Measurements from ENCODE around the gene CFAP97D1. TPM values are rescaled to one million over a fixed set of nuclear protein-coding genes. Genes with fewer than 3 reads are reported as not detected.
A peak's percentile ranks its signal among the peaks of the same experiment; 100 is the strongest.

The CFAP97D1 gene
- total and polyA plus RNA-seq, 2 donors (not counting 1 experiment from before 2014, with no cell fraction given) = 0.01 TPM; not detected in 1

- Mint-ChIP-seq H3K4me3 (no peak overlapping the region), H3K27me3 (peaks cover 24% of the 10 kb centered on the region), H3K27ac (no peak overlapping the region), H3K9me3 (ENCODE audit: insufficient read depth) (no peaks in the 10 kb centered on the region), H3K4me1 (no peaks in the 10 kb centered on the region)
- CTCF ChIA-PET = interaction anchor here (0.5 to 16.1 kb wide), 19 partner anchors 10 to 368 kb away, joined by 3 to 524 read pairs (median 3); partner anchors contain the start of gene DUSP3
- Histone ChIP-seq H3K4me3 (ENCODE audit: control extremely low read depth in 1 of 5, extremely low read depth in 1 of 5, insufficient read depth in 1 of 5, low read depth in 2 of 5, low read length in 4 of 5) (no peak overlapping the region), H3K9me3 (ENCODE audit: control extremely low read depth in 1 of 3, control insufficient read depth in 2 of 3, insufficient read depth in 1 of 3, low read length in 2 of 3) (no peaks in the 10 kb centered on the region), H2AFZ (ENCODE audit: insufficient read depth, low read depth, low read length, poor library complexity, severe bottlenecking) (no peak overlapping the region), H4K20me1 (ENCODE audit: control insufficient read depth, insufficient read depth, low read length, poor library complexity, severe bottlenecking) (no peaks in the 10 kb centered on the region), H3K79me2 (ENCODE audit: control insufficient read depth, insufficient read depth, low read length) (no peaks in the 10 kb centered on the region), H3K36me3 (replicated peaks in 1 of 2; ENCODE audit: control extremely low read depth in 1 of 2, control insufficient read depth in 1 of 2, extremely low read depth in 1 of 2, insufficient read depth in 2 of 2, low read length in 1 of 2) (no peaks in the 10 kb centered on the region), H3K9ac (ENCODE audit: low read length) (no peak overlapping the region), H3K27ac (ENCODE audit: low read length in 2 of 2) (no peak overlapping the region), H3K4me1 (ENCODE audit: control insufficient read depth in 2 of 2, insufficient read depth in 2 of 2, low read length in 2 of 2) (peaks cover 0 to 3% of the 10 kb centered on the region in 2 donors), H3K4me2 (replicated peaks; ENCODE audit: low read depth, low read length, poor library complexity, severe bottlenecking) (no peak overlapping the region), H3K27me3 (replicated peaks in 1 of 4; ENCODE audit: control extremely low read depth in 1 of 4, control insufficient read depth in 3 of 4, insufficient read depth in 4 of 4, low read length in 3 of 4) (peaks cover 0 to 22% (median 6%) of the 10 kb centered on the region in 4 experiments)
- 15% methylated on average over 6 of the region's 10 CpGs for WGBS (ENCODE audit: insufficient coverage)
- intact Hi-C loops (cut with micrococcal nuclease) = loop anchor here (1.0 kb wide), 1 partner anchor 184 kb away; no protein-coding TSS in a partner anchor
- peak; percentile 87 for DNase-seq
- POLR2A ChIA-PET = interaction anchor here (0.9 kb wide), 1 partner anchor 65 kb away, joined by 3 read pairs; no protein-coding TSS in a partner anchor
- ATAC-seq (ENCODE audit: low read depth) = peak; percentile 98
- TF ChIP-seq EZH2 (IDR thresholded peaks at IDR 0.05; ENCODE audit: borderline replicate concordance, insufficient read depth, low read depth, low read length, poor library complexity, severe bottlenecking) = no peak
- TF ChIP-seq, protein P1, sequence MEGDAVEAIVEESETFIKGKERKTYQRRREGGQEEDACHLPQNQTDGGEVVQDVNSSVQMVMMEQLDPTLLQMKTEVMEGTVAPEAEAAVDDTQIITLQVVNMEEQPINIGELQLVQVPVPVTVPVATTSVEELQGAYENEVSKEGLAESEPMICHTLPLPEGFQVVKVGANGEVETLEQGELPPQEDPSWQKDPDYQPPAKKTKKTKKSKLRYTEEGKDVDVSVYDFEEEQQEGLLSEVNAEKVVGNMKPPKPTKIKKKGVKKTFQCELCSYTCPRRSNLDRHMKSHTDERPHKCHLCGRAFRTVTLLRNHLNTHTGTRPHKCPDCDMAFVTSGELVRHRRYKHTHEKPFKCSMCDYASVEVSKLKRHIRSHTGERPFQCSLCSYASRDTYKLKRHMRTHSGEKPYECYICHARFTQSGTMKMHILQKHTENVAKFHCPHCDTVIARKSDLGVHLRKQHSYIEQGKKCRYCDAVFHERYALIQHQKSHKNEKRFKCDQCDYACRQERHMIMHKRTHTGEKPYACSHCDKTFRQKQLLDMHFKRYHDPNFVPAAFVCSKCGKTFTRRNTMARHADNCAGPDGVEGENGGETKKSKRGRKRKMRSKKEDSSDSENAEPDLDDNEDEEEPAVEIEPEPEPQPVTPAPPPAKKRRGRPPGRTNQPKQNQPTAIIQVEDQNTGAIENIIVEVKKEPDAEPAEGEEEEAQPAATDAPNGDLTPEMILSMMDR (IDR thresholded peaks at IDR 0.05) = peak; percentile 96
Measured at GRCh38 chr17:43760254-43760852, 19.9 kb upstream of the CFAP97D1 start.

GRCh38 chr17:43766413-43767052, 13.7 kb upstream of the CFAP97D1 start:
- intact Hi-C loops (cut with micrococcal nuclease) = no loop called here
- no peaks in the 10 kb centered on the region for H4K20me1 ChIP-seq (ENCODE audit: control insufficient read depth, insufficient read depth, low read length, poor library complexity, severe bottlenecking)

More at GRCh38 chr17:43766413-43767052, 13.7 kb upstream of the CFAP97D1 start:
- H3K9me3 Mint-ChIP-seq (ENCODE audit: insufficient read depth) = no peaks in the 10 kb centered on the region
- no peak overlapping the region for H3K4me3 Mint-ChIP-seq
- Histone ChIP-seq H3K9ac (ENCODE audit: low read length) (no peak overlapping the region), H3K36me3 (replicated peaks in 1 of 2; ENCODE audit: control extremely low read depth in 1 of 2, control insufficient read depth in 1 of 2, extremely low read depth in 1 of 2, insufficient read depth in 2 of 2, low read length in 1 of 2) (no peaks in the 10 kb centered on the region), H3K9me3 (ENCODE audit: control extremely low read depth in 1 of 3, control insufficient read depth in 2 of 3, insufficient read depth in 1 of 3, low read length in 2 of 3) (peaks cover 0 to 6% (median 0%) of the 10 kb centered on the region in 3 donors), H3K27ac (ENCODE audit: low read length in 2 of 2) (no peak overlapping the region), H3K4me2 (replicated peaks; ENCODE audit: low read depth, low read length, poor library complexity, severe bottlenecking) (no peak overlapping the region), H3K4me1 (ENCODE audit: control insufficient read depth in 2 of 2, insufficient read depth in 2 of 2, low read length in 2 of 2) (peaks cover 9% of the 10 kb centered on the region in 2 donors), H3K79me2 (ENCODE audit: control insufficient read depth, insufficient read depth, low read length) (no peaks in the 10 kb centered on the region), H2AFZ (ENCODE audit: insufficient read depth, low read depth, low read length, poor library complexity, severe bottlenecking) (no peak overlapping the region), H3K27me3 (replicated peaks in 1 of 4; ENCODE audit: control extremely low read depth in 1 of 4, control insufficient read depth in 3 of 4, insufficient read depth in 4 of 4, low read length in 3 of 4) (no peaks in the 10 kb centered on the region), H3K4me3 (ENCODE audit: control extremely low read depth in 1 of 5, extremely low read depth in 1 of 5, insufficient read depth in 1 of 5, low read depth in 2 of 5, low read length in 4 of 5) (no peak overlapping the region)
- ATAC-seq (ENCODE audit: low read depth) (no peak), DNase-seq (peak; percentile 63)
- peaks cover 16% of the 10 kb centered on the region for H3K4me1 Mint-ChIP-seq
- ChIA-PET POLR2A (interaction anchor here (0.6 kb wide), 1 partner anchor 75 kb away, joined by 7 read pairs; no protein-coding TSS in a partner anchor), CTCF (interaction anchor here (0.6 to 16.1 kb wide), 26 partner anchors 8 to 1039 kb away, joined by 3 to 524 read pairs (median 4); partner anchors contain the start of genes CD300LG, DUSP3 and SOST)
- no peak for TF ChIP-seq EZH2 (IDR thresholded peaks at IDR 0.05; ENCODE audit: borderline replicate concordance, insufficient read depth, low read depth, low read length, poor library complexity, severe bottlenecking)
- TF ChIP-seq, protein P1 (IDR thresholded peaks at IDR 0.05) = peak; percentile 88
- no peaks in the 10 kb centered on the region for H3K27me3 Mint-ChIP-seq
- no peak overlapping the region for H3K27ac Mint-ChIP-seq
- WGBS (ENCODE audit: insufficient coverage) = 76% methylated on average over 3 of the region's 7 CpGs

Data from B cell (primary cell).